GM19238 (cell line): ENCODE results near the gene KIF17.

Source experiments
- DNase-seq: peaks from one replicate; pipeline ENCODE4 v3.0.0; 2011; ENCODE audit warnings: low spot score; ENCODE audit not compliant: insufficient read length

The KIF17 gene

GRCh38 chr1:20717452-20718342, at the start of gene KIF17:
Gene KIF17 (minus strand): TSS chr1:20718007. CDS start chr1:20717706, 301 bp downstream.
- DNase-seq, result peak; percentile 73

GRCh38 chr1:20767271-20767670, 49.5 kb upstream of the KIF17 start:
- no peak for DNase-seq

DNA sequence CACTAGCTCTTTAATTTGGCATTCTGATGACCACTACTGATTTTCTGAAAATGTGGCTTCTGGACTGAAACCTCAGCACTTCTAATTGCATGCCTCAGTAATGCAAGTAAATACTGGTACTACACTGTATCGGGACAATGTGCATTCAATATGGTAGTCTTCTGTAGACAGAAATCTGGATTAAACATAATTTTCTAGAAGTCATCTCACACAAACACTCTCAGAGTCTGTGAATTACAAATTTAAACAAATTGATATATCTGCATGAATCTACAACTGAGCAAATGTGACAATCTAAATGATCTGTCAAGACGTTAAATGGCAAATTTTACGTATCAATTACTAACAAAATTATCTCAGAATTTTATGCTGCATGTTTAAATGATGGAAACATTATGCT, 45.6 kb upstream of the KIF17 start:
- no peak for DNase-seq

DNA sequence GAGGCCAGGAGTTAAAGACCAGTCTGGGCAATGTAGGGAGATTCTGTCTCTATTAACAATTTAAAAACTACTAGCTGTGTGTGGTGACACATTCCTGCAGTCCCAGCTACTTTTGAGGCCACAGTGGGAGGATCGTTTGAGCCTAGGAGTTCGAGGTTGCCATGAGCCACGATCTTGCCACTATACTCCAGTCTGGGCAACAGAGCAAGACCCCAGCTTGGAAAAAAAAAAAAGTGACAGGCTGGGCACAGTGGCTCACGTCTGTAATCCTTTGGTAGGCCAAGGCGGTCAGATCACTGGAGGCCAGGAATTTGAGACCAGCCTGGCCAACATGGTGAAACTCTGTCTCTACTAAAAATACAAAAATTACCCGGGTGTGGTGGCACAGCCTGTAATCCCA, 42.5 kb upstream of the KIF17 start:
- no peak for DNase-seq

GRCh38 chr1:20753589-20753988, 35.8 kb upstream of the KIF17 start:
- DNase-seq, result no peak

DNA sequence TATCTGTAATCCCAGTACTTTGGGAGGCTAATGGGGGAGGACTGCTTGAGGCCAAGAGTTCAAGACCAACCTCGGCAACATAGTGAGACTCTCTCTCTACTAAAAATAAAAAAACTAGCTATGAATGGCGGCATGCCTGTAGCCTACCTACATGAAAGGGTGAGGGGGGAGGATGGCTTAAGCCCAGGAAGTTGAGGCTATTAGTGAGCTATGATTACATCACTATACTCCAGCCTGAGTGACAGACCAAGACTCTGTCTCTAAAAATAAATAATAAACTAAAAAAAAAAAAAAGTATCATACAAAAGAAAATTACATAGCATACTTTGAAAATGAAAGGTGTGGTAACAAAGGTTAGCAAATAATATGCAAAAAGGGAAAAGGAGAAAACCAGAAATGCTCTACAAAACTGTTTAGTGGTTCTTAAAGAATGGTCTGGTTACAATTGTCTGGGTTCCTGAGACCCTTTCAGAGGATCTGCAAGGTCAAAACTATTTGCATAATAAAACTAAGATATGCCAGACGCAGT, 33.7 kb upstream of the KIF17 start:
- DNase-seq, result no peak

DNA sequence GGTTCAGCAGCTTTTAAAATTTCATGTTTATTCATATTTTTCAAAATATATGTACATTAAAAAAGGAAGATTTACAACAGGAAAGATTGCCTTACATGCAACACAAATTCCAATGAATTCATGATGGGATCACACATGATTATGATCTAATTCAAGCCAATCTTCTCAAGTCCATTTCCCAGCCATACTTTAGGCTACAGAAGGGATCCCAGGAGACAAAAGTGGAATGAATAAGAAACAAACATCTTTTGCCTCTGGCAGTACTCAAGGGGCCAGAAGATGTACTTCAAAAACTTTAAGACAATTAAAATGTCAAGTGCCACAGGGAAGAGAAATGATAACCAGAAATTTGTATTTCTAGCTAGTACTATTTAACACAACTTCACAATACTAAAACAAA, 24.9 kb upstream of the KIF17 start:
- DNase-seq, result no peak

DNA sequence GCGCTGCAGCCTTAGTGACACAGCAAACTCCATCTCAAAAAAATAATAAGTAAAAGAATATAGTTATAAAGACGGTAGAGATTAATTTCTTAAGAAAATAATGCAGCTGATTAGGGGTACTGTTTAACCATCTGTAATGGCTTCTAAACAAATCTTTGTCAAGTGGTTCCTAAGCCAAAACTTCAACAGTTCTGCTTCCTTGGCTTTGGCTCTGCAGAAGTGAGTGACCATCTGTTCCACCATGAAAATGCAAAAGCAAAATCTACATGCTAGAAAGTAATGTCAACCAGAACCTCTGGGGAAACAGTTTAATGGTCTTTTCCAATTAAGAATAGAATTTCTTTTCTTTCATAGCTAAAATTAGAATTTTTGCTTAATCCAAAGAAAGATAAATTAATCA, 23.0 kb upstream of the KIF17 start:
- DNase-seq, result no peak

GRCh38 chr1:20739225-20739624, 21.4 kb upstream of the KIF17 start:
- DNase-seq, result no peak

DNA sequence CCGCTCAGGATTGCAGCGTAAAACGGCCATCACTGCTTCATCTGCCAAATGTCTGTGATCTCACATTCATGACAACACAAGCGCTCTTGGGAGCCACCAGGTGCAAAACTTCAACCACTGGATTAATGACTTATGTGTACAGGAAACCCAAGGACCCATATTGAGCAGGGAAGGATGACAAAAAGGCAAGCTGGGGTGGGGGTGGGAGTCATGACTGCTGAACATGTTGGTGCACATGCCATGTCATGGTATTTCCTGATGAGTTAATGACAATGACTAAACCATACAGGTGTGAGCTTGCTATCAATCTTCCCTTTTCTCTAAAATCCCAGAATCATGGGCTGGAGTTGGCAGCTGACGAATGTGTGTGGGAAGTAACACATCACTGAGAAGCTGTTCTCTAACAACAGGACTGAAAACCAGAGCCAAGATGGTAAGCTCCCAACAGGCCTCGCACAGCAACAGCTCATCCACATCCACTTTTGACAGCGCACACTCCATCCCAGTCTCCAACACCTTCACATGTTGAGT, 17.8 kb upstream of the KIF17 start:
- DNase-seq, result no peak

DNA sequence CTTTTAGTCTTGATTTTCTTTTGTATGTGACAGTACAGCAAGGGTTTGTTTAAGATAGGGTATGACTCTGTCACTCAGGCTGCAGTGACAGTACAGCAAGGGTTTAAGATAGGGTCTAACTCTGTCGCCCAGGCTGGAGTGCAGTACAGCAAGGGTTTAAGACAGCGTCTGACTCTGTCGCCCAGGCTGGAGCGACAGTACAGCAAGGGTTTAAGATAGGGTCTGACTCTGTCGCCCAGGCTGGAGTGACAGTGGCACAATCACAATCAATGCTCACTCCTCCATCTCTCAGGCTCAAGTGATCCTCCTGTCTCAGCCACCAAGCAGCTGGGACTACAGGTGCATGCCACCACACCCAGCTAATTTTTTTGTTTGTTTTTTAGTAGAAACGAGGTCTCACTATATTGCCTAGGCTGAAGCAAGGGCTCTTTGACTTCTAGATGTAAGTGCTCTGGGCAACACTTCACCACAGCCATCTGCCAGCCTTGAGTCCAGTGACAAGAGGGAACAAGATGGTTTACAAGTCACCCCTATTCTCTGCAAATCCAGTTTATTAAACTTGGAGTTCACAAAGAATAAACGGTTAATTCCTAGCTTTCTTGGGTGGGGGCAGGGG, 15.7 kb upstream of the KIF17 start:
- no peak for DNase-seq

GRCh38 chr1:20732588-20733359, 15.0 kb upstream of the KIF17 start, which contains the start of gene SH2D5:
Gene SH2D5 (minus strand): TSS chr1:20732703. CDS start chr1:20728044, 4,659 bp downstream.
- peak; percentile 71 for DNase-seq

DNA sequence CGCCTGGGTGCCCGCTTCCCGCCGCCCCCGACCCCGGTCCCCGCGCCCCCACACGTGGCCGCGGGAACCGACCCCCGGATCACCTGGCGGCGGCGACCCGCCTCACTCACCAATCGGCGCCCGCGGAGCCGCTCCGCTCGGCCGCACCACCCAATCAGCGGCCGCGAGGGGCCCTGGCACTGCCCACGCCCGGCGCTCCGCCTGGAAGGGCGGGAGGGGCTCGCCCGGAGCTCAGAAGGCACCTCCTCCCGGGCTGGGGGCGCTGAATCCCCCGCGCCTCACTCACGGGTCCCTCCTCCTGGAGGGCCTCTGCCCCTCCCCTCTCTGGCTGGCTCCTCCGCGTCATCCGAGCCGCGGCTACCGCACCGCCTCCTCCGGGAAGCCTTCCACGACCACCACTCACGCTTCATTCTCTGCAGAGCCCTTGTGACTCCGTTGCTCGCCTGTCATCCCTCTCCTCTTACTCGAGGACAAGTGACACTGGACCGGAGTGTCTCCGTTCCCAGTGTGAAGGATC, 14.3 kb upstream of the KIF17 start:
- peak; percentile 75 for DNase-seq

DNA sequence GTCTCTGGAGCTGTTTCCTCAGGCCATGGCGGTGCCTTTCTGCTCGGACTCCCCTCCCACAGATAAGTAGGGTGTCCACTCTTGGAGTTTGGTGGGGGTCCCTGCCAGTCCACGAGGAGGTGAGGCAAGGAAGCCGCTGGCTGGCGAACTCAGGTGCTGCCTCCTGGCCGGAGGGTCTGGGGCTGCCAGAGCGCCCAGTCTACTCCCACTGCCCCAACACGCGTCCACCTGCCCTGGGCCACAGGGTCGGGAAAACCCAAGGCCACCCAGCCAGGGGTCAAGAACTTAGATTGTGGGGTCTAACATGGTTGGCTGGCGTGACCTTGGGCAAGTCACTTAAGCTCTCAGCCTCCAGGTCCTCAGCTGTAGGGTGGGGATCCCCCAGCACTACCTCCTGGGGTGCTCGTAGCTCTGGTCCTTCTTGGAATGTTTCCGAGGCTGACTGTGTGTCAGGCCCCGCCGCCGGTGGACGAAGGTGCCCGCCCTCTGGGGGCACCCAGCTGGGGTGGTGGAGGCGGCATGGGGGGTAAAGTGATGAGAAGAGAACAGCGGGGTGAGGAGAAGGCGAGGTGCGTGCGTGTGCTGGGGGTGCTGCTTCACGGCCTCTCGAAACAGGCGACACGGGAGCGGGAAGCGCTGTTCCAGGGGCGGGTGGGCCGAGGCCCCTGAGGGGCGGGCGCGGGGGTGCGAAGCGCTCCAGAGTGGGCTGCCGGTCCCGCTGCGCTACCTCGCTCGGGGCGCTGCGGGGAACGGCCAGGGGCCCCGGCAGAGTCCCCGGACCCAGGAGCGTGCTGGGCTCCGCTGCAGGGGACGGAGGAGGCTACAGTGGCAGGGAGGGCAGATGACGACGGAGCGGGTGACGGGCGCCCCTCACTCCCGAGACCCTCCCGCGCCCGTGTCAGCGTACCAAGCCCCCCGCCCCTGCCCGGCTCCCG, 13.5 kb upstream of the KIF17 start:
- DNase-seq, result no peak

DNA sequence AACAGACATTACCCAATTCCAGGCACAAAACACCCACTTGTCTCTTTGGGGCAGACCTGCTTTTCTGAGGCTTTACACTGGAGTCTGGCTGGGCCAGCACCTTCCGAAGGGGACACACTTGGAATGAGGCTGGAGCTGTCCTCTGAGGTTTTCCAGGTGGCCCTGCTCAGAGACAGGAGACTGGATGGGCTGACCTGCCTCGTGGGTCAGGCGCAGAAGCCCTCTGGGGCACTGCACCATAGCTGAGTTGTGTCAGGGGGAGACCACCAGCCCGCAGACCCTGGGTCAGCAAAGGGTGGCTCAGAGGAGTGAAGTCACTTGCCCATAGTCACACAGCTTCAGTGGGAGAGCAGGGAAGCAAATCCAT, 12.9 kb upstream of the KIF17 start:
- no peak for DNase-seq

DNA sequence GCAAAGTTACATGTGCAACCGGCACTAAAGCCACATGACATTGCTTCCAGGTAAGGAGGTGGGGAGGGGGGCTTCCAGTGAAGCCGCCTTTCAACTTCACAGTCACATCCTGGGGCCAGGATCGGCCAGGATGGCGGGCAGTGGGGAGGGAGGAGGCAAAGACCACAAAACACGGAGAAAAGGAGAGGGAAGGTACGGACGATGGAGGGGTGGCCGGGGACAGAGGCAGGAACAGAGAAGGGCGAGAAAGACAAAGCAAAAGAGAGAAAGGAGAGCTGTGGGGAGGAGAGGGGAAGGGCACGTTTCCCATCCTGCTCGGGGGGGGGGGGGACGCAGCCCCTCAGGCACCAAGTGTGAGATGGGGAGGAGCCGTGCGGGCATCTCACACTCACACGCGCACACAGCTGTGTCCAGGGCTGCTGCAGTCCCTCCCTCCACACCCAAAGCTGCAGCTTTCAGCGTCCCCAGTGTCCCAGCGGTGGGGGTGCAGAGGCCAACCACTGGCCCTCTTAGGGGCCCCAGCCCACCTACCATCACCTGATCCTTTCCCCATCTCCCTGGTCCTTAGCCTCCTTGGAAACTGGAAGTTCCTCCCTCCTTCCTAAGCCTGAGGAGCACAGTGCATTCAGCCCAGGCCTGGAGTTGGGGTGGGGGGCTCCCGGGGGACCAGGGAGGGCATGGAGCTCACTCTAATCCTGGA, 12.3 kb upstream of the KIF17 start:
- no peak for DNase-seq

GRCh38 chr1:20729155-20729931, 11.5 kb upstream of the KIF17 start:
- DNase-seq, result no peak

DNA sequence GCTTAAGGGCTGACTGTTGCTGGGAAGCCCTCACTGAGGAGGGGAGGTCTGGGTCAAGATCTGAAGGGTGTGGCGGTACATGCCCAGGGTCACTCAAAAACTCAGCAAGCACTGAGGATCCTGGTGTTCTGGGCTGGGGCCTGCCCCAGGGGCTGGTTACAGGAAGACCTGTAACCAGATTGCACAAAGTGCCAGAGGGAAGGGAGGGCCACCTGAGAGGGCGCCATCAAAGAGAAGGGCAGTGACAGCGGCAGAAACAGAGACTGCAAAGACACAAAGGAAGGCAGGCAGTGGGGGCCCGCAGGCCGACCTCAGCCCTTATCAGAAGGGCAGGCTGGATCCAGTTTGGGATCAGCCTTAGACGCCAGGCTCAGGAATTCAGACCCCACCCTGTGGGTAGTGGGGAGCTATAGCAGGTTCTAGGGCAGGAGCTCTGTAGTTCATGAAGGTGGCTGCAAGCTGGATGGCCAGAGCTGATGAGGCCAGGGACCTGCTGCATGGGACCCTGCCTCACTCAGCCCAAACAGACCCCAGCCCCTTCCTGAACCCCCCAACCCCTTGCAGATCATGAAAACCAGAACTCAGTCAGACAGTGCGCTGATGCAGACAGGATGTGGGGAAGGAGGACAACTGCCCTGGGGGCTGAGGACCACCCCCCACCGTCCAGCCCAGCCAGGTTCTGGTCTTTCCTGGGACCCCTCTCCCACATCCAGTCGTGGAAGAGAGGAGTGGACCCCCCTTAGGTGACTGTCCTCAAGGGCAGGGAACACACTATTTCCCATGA, 10.8 kb upstream of the KIF17 start:
- no peak for DNase-seq
